GM12891 (cell line): ENCODE results near the gene PDGFRA.
"Not testable (repeated sequence)": the region's sequence is repeated elsewhere in the genome, so short reads cannot be mapped to it uniquely, and the experiment has no call there.

ENCODE experiments used
- DNase-seq: peaks from one replicate; pipeline ENCODE4 v3.0.0; 2011; ENCODE audit warnings: low spot score; ENCODE audit not compliant: insufficient read length
- FAIRE-seq: peaks from 2 replicates; lab custom pipeline; 2011; peaks lifted over from hg19 to GRCh38; lab: Jason Lieb, UNC
- PAX5 ChIP-seq: IDR thresholded peaks from 2 replicates; pipeline ENCODE4 v1.6.1; 2011; ENCODE audit warnings: low read length, moderate library complexity, mild to moderate bottlenecking; ENCODE audit not compliant: insufficient read depth, severe bottlenecking
- POLR2A ChIP-seq: IDR thresholded peaks from 2 replicates; pipeline ENCODE4 v1.6.1; 2011; ENCODE audit warnings: low read depth, low read length, control low read depth
- POLR2AphosphoS5 ChIP-seq: IDR thresholded peaks from 2 replicates; pipeline ENCODE4 v1.6.1; 2011; ENCODE audit warnings: low read depth, low read length, control low read depth
- POU2F2 ChIP-seq: IDR thresholded peaks from 2 replicates; pipeline ENCODE4 v1.6.1; 2011; ENCODE audit warnings: low read depth, mild to moderate bottlenecking, control low read depth, low read length, moderate library complexity
- TAF1 ChIP-seq: IDR thresholded peaks from 2 replicates; pipeline ENCODE4 v1.6.1; 2011; ENCODE audit warnings: low read depth, low read length, control low read depth

Gene PDGFRA

DNA sequence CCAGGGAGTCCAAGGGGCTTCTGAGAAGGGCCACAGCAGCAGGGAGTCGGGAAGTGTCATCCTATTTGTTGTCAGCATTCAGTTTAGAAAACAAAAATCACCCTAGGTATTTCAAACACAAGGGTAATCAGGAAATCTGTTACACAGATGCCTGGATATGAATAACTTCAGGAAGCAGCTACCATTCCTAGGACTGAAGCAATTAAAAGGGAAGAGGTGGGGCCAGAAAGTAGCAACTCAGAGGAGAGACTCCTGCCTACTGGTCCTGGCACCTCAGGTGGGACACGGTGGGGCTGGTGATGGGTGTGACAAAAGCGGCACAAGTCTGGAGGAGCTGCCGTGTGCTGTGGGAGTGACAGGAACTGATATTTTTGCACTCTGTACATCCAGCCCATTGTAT is 107.9 kb downstream of the PDGFRA start:
- FAIRE-seq, result no peak
- no peak for DNase-seq
- TF ChIP-seq POLR2A (no peak), POU2F2 (no peak), PAX5 (no peak), POLR2AphosphoS5 (no peak), TAF1 (no peak)

- not testable (repeated sequence) for FAIRE-seq, DNase-seq
Observed at GRCh38 chr4:54342067-54342466, 113.0 kb downstream of the PDGFRA start.
